ENCODE measurements around the gene RBAK.

RBAK gene

DNA sequence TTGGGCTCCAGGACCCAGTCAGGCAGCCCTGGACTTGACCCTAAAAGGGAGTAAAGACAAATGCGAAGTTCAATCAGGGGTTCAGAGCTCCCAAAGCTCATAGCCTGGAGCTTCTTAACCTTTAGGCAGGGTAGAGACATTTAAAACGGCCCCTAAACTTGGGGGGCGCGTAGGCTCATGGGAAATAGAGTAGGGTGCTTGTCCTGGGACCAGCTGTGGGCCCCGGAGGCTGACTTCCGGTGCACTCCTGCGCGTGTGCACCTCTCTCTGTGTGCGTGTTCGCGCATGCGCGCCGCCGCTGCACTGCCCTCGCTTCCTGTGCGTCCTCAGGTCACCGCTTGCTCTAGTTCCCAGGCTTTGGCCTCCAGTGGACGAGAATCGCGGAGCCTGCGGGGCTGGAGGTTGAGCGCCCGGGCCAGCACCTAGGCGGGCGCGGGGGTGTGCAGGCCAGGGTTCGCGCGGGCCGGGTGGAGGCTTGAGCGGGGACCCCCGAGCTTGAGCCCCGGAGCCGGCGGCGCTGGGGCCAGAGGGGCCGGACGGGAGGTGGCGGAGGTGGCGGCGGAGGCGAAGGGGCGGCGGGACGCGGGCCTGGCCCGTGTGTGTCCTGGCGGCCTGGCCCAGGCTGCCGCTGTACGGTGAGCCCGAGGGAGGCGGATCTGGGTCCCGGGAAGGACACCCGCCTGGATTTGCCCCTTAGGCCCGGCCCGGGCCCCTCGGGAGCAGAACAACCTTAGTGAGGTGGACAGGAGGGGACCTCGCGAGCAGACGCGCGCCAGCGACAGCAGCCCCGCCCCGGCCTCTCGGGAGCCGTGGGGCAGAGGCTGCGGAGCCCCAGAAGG lies at the start of gene RBAK:
TSS of gene RBAK (plus strand) at position 303 of the 839 bp plus-strand sequence. CDS start 2,217 bp downstream, outside the sequence.
- TF ChIP-seq GATA3 (IDR thresholded peaks at IDR 0.05; ENCODE audit: low read depth, low read length) (no peak), GATA2 (IDR thresholded peaks at IDR 0.05; ENCODE audit: low read depth, low read length) (no peak)

GRCh38 chr7:4996696-4997222 lies 48.9 kb upstream of the RBAK start:
- TF ChIP-seq GATA2 (IDR thresholded peaks at IDR 0.05; ENCODE audit: low read depth, low read length): no peak
- TF ChIP-seq GATA3 (IDR thresholded peaks at IDR 0.05; ENCODE audit: low read depth, low read length): no peak

- no peak for TF ChIP-seq GATA2 (IDR thresholded peaks at IDR 0.05; ENCODE audit: low read depth, low read length)
- no peak for TF ChIP-seq GATA3 (IDR thresholded peaks at IDR 0.05; ENCODE audit: low read depth, low read length)
Observed at GRCh38 chr7:4998244-4998643, 47.4 kb upstream of the RBAK start.

GRCh38 chr7:4998910-4999309 lies 46.8 kb upstream of the RBAK start:
- no peak for TF ChIP-seq GATA2 (IDR thresholded peaks at IDR 0.05; ENCODE audit: low read depth, low read length)
- TF ChIP-seq GATA3 (IDR thresholded peaks at IDR 0.05; ENCODE audit: low read depth, low read length): no peak

DNA sequence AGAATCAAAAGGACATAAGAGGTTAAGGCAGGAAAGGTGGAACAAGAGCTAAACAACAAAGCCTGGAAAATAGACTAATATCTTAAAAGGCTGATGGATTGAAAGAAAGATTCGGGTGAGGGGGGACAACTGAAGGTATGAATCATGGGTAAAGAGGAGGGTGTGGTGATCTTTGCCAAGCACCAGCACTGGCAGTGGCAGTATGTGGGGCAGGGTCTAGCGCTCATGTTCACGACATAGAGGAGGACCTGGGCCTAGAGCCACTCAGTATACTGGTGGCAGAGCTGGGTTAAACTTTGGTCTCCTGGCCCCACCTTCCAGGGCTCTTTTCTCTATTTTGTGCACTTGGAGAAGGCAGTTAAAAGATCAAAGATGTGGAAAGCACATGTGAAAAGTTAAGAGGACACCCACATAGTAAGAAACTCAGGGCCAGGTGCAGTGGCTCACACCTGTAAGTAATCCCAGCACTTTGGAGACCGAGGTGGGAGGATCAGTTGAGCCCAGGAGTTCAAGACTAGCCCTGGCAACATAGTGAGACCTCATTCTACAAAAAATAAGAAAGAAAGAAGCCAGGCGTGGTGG lies 46.2 kb upstream of the RBAK start:
- TF ChIP-seq GATA3 (IDR thresholded peaks at IDR 0.05; ENCODE audit: low read depth, low read length) (no peak), GATA2 (IDR thresholded peaks at IDR 0.05; ENCODE audit: low read depth, low read length) (no peak)

GRCh38 chr7:5001003-5001402 lies 44.7 kb upstream of the RBAK start:
- TF ChIP-seq GATA2 (IDR thresholded peaks at IDR 0.05; ENCODE audit: low read depth, low read length): no peak
- TF ChIP-seq GATA3 (IDR thresholded peaks at IDR 0.05; ENCODE audit: low read depth, low read length): no peak

- no peak for TF ChIP-seq GATA3 (IDR thresholded peaks at IDR 0.05; ENCODE audit: low read depth, low read length)
- TF ChIP-seq GATA2 (IDR thresholded peaks at IDR 0.05; ENCODE audit: low read depth, low read length): no peak
Observed at GRCh38 chr7:5001911-5002310, 43.7 kb upstream of the RBAK start.

GRCh38 chr7:5005066-5005465 lies 40.6 kb upstream of the RBAK start:
- TF ChIP-seq GATA2 (IDR thresholded peaks at IDR 0.05; ENCODE audit: low read depth, low read length) (no peak), GATA3 (IDR thresholded peaks at IDR 0.05; ENCODE audit: low read depth, low read length) (no peak)

DNA sequence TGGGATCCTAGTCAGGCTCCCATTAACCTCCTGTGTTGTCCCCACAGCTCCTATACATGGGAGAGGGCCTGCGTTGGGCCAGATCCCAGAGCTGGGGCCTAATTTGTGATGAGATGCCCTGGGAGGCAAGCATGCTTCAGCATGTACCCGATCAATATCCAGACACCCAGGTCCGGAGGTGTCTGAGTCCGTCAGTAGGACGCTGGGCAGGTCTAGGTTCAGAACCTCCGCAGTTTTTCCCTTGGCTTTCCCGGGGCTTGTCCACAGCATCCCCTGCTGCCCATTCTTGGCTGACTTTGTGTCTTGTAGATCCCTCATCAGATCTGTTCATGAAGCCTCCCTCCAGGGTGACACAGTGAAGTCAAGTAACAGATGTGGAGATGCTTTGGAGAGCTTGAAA lies 32.7 kb upstream of the RBAK start:
- TF ChIP-seq GATA3 (IDR thresholded peaks at IDR 0.05; ENCODE audit: low read depth, low read length) (no peak), GATA2 (IDR thresholded peaks at IDR 0.05; ENCODE audit: low read depth, low read length) (no peak)

DNA sequence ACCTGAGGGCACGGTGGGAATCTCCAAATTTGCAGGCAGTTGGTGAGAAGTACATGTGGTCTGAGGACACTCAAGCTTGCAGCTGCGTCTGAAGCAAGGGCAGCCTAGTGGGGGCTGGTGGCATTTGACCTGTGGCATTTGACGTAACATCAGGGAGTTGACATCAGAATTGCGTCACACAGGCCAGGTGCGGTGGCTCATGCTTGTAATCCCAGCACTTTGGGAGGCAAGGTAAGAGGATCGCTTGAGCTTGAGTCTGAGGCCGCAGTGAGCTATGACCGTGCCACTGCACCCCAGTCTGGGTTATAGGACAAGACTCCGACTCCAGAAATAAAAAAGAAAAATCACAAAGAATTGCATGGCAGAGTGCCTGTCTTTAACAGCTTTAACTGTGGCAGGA lies 25.6 kb upstream of the RBAK start:
- TF ChIP-seq GATA3 (IDR thresholded peaks at IDR 0.05; ENCODE audit: low read depth, low read length) (no peak), GATA2 (IDR thresholded peaks at IDR 0.05; ENCODE audit: low read depth, low read length) (no peak)

GRCh38 chr7:5035276-5035675 lies 10.4 kb upstream of the RBAK start:
- TF ChIP-seq GATA3 (IDR thresholded peaks at IDR 0.05; ENCODE audit: low read depth, low read length) (no peak), GATA2 (IDR thresholded peaks at IDR 0.05; ENCODE audit: low read depth, low read length) (no peak)

DNA sequence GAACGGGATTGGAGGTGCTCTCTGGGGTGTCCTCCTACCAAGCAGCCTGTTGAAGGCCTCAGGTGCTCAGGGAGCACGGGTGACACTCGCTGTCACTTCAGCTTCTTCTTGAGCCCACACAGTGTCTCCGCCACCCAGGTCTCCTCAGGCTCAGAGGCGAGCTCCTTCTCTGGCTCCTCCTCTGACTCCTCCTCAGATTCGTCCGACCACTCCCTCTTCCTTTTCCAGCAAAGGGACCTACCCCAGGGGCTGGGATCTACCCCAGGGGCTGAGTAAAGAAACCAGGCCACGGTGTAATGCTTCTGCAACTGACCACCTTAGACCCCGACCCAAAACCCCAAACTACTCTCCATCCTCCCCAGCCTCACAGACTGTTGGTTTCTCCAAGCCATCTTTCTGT lies 9.2 kb upstream of the RBAK start:
- no peak for TF ChIP-seq GATA3 (IDR thresholded peaks at IDR 0.05; ENCODE audit: low read depth, low read length)
- no peak for TF ChIP-seq GATA2 (IDR thresholded peaks at IDR 0.05; ENCODE audit: low read depth, low read length)

DNA sequence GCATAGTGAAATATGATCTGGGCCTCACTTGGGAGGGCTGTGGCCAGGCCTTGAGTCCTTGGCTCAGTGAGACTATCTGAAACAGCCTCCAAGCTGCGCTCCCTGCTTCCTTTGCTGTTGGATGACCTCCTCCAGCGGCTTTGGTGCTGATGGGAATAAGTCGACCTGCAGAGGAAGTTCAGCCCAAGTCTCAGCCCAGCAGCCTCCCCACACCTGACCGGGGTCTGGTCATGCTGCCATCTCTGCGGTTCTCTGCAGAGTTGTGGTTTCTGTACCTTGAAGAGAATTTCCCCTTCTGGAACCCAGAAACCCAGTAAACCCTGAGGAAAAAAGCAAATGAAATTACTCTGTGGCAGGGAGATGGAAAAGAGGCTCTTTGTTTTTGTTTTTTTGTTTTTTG lies 4.6 kb upstream of the RBAK start:
- TF ChIP-seq GATA3 (IDR thresholded peaks at IDR 0.05; ENCODE audit: low read depth, low read length): no peak
- TF ChIP-seq GATA2 (IDR thresholded peaks at IDR 0.05; ENCODE audit: low read depth, low read length): no peak

DNA sequence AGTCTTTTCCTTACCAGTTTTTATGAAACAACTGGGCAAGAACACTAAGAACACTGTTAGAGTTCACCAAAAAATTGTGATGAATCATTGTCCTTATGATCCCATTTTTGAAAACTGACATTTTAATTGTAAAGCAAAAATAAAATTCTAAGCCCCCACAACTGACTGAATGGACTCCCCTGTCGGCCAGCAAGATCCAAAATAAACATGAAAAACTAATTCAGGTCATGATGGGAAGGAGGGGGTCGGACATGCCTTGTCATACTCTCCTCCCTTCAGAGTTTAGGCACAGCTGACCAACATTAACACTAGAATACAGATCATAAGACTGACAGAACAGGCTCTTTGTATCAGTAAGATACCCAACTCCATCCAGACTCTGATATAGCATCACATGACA lies 2.0 kb upstream of the RBAK start:
- no peak for TF ChIP-seq GATA3 (IDR thresholded peaks at IDR 0.05; ENCODE audit: low read depth, low read length)
- TF ChIP-seq GATA2 (IDR thresholded peaks at IDR 0.05; ENCODE audit: low read depth, low read length): no peak

DNA sequence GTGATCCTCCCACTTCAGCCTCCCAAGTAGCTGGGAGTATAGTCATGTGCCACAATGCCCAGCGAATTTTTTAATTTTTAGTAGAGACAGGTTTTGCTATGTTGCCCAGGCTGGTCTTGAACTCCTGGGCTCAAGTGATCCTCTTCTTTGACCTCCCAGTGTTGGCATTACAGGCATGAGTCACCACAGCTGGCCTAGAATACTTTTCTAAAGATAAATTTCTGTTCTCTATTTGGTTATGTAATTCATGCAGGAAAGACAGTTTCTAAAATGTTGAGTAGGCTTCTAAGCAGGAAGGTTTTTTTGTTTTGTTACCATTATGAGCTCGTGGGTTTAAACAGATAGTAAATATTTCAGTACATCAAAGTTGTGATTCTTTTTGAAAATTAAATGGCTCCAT lies 5.0 kb downstream of the RBAK start:
- no peak for TF ChIP-seq GATA2 (IDR thresholded peaks at IDR 0.05; ENCODE audit: low read depth, low read length)
- no peak for TF ChIP-seq GATA3 (IDR thresholded peaks at IDR 0.05; ENCODE audit: low read depth, low read length)
